ENCODE data around the gene NDFIP2.
A peak's percentile ranks its signal among the peaks of the same experiment; 100 is the strongest.
"Not testable (repeated sequence)": the region's sequence is repeated elsewhere in the genome, so short reads cannot be mapped to it uniquely, and the experiment has no call there.

NDFIP2 gene

GRCh38 chr13:79534596-79534995, 53.6 kb downstream of the NDFIP2 start:
- DNase-seq (ENCODE audit: low spot score), result no peak

- no peak for DNase-seq (ENCODE audit: low spot score)
Measured at GRCh38 chr13:79538757-79539156, 57.8 kb downstream of the NDFIP2 start.

- no peak for DNase-seq (ENCODE audit: low spot score)
Measured at GRCh38 chr13:79540504-79540903, 59.5 kb downstream of the NDFIP2 start.

- peak; percentile 29 for DNase-seq (ENCODE audit: low spot score)
Measured at GRCh38 chr13:79541426-79542049, 60.6 kb downstream of the NDFIP2 start.

GRCh38 chr13:79543883-79544282, 62.9 kb downstream of the NDFIP2 start:
- no peak for DNase-seq (ENCODE audit: low spot score)

- no peak for DNase-seq (ENCODE audit: low spot score)
Measured at GRCh38 chr13:79547211-79548195, 66.5 kb downstream of the NDFIP2 start.

- DNase-seq (ENCODE audit: low spot score), result no peak
Measured at GRCh38 chr13:79548902-79549301, 67.9 kb downstream of the NDFIP2 start.

- DNase-seq (ENCODE audit: low spot score), result no peak
Measured at GRCh38 chr13:79549355-79550106, 68.6 kb downstream of the NDFIP2 start.

- no peak for DNase-seq (ENCODE audit: low spot score)
Measured at GRCh38 chr13:79557666-79558065, 76.7 kb downstream of the NDFIP2 start.

- DNase-seq (ENCODE audit: low spot score), result no peak
Measured at GRCh38 chr13:79560954-79561353, 80.0 kb downstream of the NDFIP2 start.

GRCh38 chr13:79562557-79562956, 81.6 kb downstream of the NDFIP2 start:
- no peak for DNase-seq (ENCODE audit: low spot score)

- no peak for DNase-seq (ENCODE audit: low spot score)
Measured at GRCh38 chr13:79566118-79566517, 85.2 kb downstream of the NDFIP2 start.

- peak; percentile 13 for DNase-seq (ENCODE audit: low spot score)
Measured at GRCh38 chr13:79571147-79571546, 90.2 kb downstream of the NDFIP2 start.

GRCh38 chr13:79573892-79574291, 92.9 kb downstream of the NDFIP2 start:
- DNase-seq (ENCODE audit: low spot score), result not testable (repeated sequence)

GRCh38 chr13:79581870-79582315, 100.9 kb downstream of the NDFIP2 start:
- DNase-seq (ENCODE audit: low spot score), result no peak

- DNase-seq (ENCODE audit: low spot score), result no peak
Measured at GRCh38 chr13:79582896-79583295, 101.9 kb downstream of the NDFIP2 start.

- DNase-seq (ENCODE audit: low spot score), result no peak
Measured at GRCh38 chr13:79585033-79585432, 104.1 kb downstream of the NDFIP2 start.

GRCh38 chr13:79589603-79590393, 108.8 kb downstream of the NDFIP2 start:
- peak; percentile 8 for DNase-seq (ENCODE audit: low spot score)

GRCh38 chr13:79590394-79590676, 109.4 kb downstream of the NDFIP2 start:
- DNase-seq (ENCODE audit: low spot score), result no peak

GRCh38 chr13:79591493-79591892, 110.5 kb downstream of the NDFIP2 start:
- no peak for DNase-seq (ENCODE audit: low spot score)

- DNase-seq (ENCODE audit: low spot score), result no peak
Measured at GRCh38 chr13:79593121-79593520, 112.2 kb downstream of the NDFIP2 start.

All from COLO829 (cell line).